Left kidney (tissue), 2 donors: Measurements from ENCODE around the gene LMTK3. TPM values are rescaled to one million over a fixed set of nuclear protein-coding genes. Genes with fewer than 3 reads are reported as not detected.
"Not testable (repeated sequence)": the region's sequence is repeated elsewhere in the genome, so short reads cannot be mapped to it uniquely, and the experiment has no call there.

Experiments used
- DNase-seq: peaks from one replicate; pipeline ENCODE4 v3.0.0-alpha.2; 2013
- polyA plus RNA-seq: library from polyadenylated mRNA; unstranded; fragments of 120-200 nt; gene quantifications from one replicate; pipeline ENCODE4 v1.2.1, GENCODE V29; 2013; ENCODE audit not compliant: insufficient read length

LMTK3 gene
- polyA plus RNA-seq, 1 donor: 2.0 TPM

DNA sequence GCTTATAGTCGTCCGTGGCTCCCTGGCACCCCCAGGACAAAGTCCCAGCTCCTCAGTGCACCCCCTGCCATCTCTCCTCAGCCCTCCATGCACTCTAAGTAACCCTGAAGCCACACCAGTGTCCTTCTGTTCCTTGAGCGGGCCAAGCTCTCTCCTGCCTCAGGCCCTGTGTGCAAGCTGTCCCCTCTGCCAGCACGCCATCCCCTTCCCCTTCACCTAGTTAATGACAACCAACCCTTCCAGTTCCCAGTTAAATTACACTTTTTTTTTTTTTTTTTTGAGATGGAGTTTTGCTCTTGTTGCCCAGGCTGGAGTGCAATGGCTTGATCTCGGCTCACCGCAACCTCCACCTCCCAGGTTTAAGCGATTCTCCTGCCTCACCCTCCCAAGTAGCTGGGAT, 23.2 kb downstream of the LMTK3 start:
- not testable (repeated sequence) for DNase-seq

DNA sequence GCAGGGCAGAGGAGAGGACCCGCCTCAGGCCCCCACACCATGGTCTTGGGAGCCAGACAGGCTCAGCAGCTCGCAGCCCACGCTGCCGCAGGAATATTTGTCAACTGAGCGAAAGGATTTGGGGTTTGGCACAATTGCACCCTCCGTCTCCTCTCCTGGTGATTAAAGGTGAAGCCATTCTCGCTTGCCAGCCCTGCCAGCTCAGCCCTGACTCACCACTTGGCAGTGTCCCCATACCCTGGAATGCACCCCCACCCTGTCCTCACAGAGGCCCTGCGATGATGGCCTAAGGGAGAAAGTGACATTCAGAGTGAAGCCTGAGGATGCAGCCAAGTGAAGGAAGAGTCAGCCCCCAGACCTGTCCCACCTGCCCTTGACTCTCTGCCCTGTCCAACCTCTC, 23.7 kb downstream of the LMTK3 start:
- no peak for DNase-seq

DNA sequence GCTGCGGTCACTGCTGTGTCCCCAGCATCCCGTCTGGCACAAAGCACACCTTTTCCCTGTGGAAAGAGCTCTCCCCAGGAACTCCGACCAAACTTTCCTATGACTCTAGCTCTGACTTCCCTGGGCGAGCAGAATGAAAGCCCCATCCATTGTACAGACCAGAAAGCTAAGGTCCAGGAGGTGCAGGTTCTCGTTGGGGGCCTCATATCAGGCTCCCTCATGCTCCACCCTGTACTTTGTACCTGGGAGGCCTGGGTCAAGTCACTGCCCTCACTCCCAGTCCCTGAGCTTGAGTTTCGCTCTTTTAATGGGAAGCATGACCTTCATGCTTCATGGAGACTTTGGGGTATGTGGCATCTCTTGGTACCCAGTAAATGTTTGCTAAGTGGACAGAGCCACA, 24.1 kb downstream of the LMTK3 start:
- no peak for DNase-seq

DNA sequence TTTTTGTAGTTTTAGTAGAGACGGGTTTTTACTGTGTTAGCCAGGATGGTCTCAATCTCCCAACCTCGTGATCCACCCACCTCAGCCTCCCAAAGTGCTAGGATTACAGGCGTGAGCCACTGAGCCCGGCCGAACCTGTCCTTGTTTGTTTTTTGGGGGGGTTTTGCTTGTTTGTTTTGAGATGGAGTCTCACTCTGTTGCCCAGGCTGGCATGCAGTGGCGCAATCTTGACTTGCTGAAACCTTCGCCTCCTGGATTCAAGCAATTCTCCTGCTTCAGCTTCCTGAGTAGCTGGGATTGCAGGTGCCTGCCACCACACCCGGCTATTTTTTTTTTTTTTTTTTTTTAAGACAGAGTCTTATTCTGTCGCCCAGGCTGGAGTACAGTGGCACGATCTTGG, 24.9 kb downstream of the LMTK3 start:
- not testable (repeated sequence) for DNase-seq

- DNase-seq: no peak
Measured at GRCh38 chr19:48484931-48485612, 26.6 kb downstream of the LMTK3 start.

DNA sequence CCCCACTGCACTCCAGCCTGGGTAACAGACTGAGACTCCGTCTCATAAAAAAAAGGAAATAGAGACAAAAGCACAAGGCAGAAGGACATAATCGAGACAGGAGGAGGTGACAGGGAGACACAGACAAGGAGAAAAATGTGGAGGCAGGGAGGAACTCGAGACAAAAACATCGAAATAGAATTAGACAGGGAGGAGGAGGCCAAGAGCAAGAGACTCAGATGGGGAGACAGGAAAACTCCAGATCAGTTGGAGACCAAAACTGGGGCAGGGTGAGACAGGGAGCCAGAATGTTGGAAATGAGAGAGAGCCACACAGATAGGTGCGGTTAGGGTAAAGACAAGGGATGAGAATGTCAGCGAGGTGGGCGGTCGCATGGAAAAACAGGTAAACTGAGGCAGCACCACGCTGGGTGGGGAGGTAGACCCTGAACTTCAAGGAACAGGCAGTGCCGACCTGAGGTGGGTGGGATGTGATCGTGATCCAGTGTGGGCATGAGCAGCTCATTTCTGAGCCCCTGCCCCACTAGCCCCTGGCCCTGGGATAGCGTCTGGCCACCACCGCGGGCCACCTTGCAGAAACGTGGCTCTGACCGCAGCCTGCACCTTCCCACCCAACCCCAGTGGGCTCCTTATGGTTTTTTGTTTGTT, 27.3 kb downstream of the LMTK3 start:
- no peak for DNase-seq

GRCh38 chr19:48483301-48483700, 28.3 kb downstream of the LMTK3 start:
- no peak for DNase-seq

DNA sequence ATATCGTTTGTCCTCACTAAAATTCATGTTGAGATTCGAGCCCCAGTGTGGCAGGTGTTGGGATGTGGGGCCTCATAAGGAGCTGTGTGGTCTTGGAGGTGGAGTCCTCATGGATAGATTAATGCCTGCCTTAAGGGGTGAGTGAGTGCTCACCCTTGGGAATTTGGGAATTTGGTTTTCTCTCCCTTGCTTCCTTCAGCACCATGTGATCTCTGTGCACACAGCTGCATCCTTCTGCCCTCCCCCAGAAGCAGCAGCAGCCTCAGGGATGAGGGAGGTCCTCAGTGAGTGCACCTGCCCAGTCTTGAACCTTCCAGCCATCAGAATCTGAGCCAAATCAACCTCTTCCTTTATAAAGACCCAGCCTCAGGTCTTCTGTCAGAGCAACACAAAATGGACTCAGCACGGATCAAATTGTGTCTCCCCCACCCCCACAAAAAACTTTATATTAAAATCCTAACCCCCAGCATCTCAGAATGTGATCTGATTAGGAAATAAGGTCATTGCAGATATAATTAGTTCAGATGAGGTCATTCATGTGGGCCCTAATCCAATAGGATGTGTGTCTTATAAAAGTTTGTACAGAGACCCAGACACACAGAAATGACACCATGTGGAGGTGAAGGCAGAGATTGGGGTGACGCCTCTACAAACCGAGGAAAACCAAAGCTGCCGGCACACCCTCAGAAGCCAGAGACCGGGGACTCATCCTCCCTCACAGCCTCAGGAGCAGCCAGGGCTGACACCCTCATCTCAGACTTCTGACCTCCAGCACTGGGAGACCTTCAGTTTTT, 29.6 kb downstream of the LMTK3 start:
- DNase-seq: no peak

DNA sequence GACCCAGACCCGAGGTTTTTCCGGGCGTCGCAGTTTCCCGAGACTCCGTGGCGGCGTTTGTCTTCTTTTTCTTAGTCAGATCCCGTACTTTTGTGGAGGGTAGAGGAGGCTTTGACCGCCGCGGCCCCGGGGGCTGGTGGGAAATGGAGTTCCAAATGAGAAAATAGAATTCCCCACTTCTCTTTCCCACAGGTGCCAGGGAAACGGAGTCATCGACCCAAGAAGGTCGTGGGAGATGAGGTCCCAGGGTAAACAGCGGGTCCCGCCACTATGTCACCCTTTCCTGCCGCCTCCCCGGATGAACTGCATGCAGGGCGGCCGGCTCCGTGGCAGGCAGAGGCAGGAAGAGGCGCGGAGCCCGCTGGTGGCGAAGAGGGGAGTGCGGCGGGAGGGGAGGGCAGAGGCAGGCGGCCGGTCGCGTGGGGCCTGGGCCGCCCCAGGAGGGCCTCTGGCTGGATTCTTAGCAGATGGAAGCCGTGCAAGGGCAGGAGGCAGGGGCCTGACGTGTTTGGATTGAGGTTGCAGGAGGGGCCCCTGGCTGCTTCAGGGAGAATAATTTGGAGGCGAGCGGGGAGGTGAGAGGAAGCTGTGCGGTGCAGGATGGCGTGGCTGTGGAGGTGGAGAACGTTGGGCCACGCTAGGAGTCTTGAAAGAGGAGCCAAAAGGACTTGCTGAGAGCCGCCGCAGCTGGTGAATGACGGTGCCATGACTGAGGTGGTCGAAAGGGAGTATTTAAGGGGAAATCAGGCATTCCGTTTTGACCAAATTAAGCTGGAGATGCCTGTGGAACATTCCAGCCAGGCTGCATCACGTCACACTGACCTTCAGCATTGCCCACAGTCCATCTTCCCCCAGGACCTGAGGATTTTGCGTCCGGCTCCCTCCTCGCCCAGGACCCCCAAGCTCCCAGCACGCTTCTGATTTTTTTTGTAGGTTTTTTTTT, 30.8 kb downstream of the LMTK3 start:
- DNase-seq: no peak

- no peak for DNase-seq
Measured at GRCh38 chr19:48480183-48480557, 31.5 kb downstream of the LMTK3 start.

GRCh38 chr19:48479686-48480085, 31.9 kb downstream of the LMTK3 start:
- DNase-seq: no peak

DNA sequence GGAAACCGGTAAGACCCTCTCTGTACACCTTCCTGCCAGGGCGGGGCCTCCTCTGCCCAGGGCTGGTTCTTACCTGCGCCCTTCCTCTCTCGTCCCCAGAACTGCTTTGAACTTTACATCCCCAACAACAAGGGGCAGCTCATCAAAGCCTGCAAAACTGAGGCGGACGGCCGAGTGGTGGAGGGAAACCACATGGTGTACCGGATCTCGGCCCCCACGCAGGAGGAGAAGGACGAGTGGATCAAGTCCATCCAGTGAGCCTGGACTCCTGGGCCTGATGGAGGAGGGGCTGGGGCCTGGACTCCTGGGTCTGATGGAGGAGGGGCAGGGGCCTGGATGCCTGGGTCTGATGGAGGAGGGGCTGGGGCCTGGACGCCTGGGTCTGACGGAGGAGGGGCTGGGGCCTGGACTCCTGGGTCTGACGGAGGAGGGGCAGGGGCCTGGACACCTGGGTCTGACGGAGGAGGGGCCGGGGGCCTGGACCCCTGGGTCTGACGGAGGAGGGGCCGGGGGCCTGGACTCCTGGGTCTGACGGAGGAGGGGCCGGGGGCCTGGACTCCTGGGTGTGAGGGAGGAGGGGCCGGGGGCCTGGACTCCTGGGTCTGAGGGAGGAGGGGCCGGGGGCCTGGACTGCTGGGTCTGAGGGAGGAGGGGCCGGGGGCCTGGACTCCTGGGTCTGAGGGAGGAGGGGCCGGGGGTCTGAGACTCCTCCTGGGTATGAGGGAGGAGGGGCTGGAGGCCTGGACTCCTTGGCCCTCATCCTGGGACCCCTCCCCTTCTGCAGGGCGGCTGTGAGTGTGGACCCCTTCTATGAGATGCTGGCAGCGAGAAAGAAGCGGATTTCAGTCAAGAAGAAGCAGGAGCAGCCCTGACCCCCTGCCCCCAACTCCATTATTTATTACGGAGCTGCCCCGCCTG, 33.0 kb downstream of the LMTK3 start:
- no peak for DNase-seq

- no peak for DNase-seq
Measured at GRCh38 chr19:48477698-48478338, 33.8 kb downstream of the LMTK3 start.

- no peak for DNase-seq
Measured at GRCh38 chr19:48477067-48477685, 34.5 kb downstream of the LMTK3 start.

DNA sequence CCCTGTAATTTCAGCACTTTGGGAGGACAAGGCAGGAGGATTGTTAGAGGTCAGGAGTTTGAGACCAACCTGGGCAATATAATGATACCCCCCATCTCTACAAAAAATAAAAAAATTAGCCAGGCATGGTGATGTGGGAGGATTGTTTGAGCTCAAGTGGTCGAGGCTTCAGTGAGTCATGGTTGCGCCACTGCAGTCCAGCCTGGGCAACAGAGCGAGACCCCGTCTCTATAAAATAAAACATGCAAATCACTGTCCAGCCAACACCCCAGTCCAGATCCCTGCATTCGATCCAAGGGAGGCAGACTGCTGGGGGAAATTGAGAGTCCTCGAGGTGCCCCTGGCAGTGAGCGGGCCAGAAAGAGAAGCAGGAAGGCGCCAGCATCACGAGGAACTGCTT, 35.5 kb downstream of the LMTK3 start:
- DNase-seq: no peak

GRCh38 chr19:48475369-48476068, 36.1 kb downstream of the LMTK3 start:
- DNase-seq: no peak

DNA sequence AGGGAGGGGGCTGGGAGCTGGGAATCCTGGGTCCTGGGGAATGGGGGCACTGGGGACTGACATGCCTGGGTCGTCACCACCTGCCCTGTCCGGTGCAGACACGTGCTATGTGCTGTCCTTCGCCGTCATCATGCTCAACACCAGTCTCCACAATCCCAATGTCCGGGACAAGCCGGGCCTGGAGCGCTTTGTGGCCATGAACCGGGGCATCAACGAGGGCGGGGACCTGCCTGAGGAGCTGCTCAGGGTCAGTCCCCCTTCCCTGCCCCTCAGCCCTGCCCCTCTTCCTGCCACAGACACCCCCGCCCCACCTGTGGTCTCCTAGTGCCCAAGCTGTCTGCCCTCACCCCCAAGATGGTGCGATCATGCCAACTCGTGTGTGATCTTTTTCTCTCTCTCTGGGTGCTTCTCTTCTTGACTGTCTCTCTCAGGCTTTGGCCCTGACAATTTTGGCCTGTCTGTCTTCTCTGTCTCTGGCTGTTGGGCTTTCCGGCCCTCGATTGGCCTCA, 37.5 kb downstream of the LMTK3 start:
- DNase-seq: no peak

DNA sequence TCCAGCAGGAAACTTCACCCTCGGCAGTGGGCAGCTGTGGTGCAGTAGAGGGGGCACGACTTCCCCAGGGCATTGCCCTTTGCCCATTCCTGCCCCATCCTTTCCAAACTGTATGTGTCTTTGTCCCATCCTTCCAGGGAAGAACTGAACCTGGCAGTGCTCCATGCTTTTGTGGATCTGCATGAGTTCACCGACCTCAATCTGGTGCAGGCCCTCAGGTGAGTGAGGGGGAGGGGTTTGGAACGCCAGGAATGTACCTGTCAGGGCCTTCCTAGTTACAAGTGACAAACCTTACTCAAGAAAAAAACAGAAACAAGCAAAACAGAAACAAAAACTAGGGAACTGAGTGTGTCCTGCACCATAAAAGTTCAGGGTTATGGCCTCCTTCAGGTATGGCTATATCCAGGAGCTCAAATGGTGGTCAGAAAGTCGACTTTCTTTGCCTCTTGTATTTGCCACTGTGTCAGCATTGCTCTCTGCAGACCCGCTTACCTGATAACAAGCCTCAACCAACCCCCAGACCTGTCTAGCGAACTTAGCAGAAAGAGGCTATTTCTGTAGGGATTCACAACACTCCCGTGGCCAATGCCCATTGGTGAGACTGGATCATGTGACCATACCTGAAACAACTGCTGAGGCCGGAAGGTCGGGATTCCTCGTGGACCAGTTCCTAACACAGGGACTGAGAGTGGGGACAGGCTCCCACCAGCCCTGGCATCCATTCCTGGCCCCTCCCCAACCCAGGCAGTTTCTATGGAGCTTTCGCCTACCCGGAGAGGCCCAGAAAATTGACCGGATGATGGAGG, 38.3 kb downstream of the LMTK3 start:
- DNase-seq: no peak
